Lung (tissue), 12 donors: Measurements from ENCODE around the gene TRIM28. TPM values are rescaled to one million over a fixed set of nuclear protein-coding genes. Genes with fewer than 3 reads are reported as not detected.

Source experiments
- ATAC-seq: fragments of 200-7000 bp; cut with Tn5 transposase; one replicate; pipeline ENCODE4 v1.9.1; 2020; ENCODE audit warnings: moderate number of reproducible peaks; ENCODE audit not compliant: insufficient read depth, low FRiP score
- DNase-seq, 3 donors: peaks; one replicate each; pipeline ENCODE4 v3.0.0-alpha.2; 2013 to 2017
- H3K27ac ChIP-seq, 2 donors: one replicate each; pipeline ENCODE4 v1.5.1; 2013; ENCODE audit warnings: mild to moderate bottlenecking in 2 of 2, moderate library complexity in 2 of 2, control low read depth in 1 of 2, inconsistent platforms in 1 of 2, low read depth in 1 of 2, low read length in 1 of 2
- H3K27me3 ChIP-seq, 3 donors: one replicate each; pipeline ENCODE4 v1.5.1; 2013; ENCODE audit warnings: low read length in 2 of 3; ENCODE audit not compliant: control insufficient read depth in 3 of 3, insufficient read depth in 3 of 3
- H3K36me3 ChIP-seq, 4 donors: one replicate each; pipeline ENCODE4 v1.5.1; 2013; ENCODE audit warnings: low read length in 4 of 4, mild to moderate bottlenecking in 1 of 4, moderate library complexity in 1 of 4; ENCODE audit not compliant: control insufficient read depth in 4 of 4, insufficient read depth in 4 of 4
- H3K4me1 ChIP-seq, 5 donors: one replicate each; pipeline ENCODE4 v1.5.1; 2013; ENCODE audit warnings: low read length in 5 of 5, mild to moderate bottlenecking in 2 of 5, moderate library complexity in 1 of 5; ENCODE audit not compliant: control insufficient read depth in 5 of 5, insufficient read depth in 5 of 5
- H3K4me3 ChIP-seq: one replicate; pipeline ENCODE4 v1.5.1; 2013; ENCODE audit warnings: mild to moderate bottlenecking, control low read depth, moderate library complexity
- H3K9ac ChIP-seq, 2 donors: one replicate each; pipeline ENCODE4 v1.5.1; 2013; ENCODE audit warnings: low read length in 2 of 2, control low read depth in 1 of 2; ENCODE audit not compliant: insufficient read depth in 1 of 2
- H3K9me3 ChIP-seq, 4 donors: one replicate each; pipeline ENCODE4 v1.5.1; 2013; ENCODE audit warnings: low read length in 3 of 4, mild to moderate bottlenecking in 1 of 4, moderate library complexity in 1 of 4; ENCODE audit not compliant: control insufficient read depth in 4 of 4, insufficient read depth in 3 of 4
- CTCF ChIP-seq: IDR thresholded peaks from 2 replicates; pipeline ENCODE4 v1.5.1; 2012; ENCODE audit warnings: mild to moderate bottlenecking; ENCODE audit errors: control extremely low read depth, extremely low read depth
- WGBS, 2 donors: extraction: QIAGEN DNeasy Blood & Tissue Kit; methylation state at CpG; one replicate each; pipeline ENCODE4 v1.1.7; 2013; 5-methylcytosine and 5-hydroxymethylcytosine counted together
- polyA plus RNA-seq, 2 donors: library from polyadenylated mRNA; stranded (reverse); fragments of 200-250 nt; gene quantifications; one replicate each; pipeline ENCODE4 v1.2.1, GENCODE V29; 2013
- total RNA-seq, 2 donors: library from RNA; depleted of rRNA in 1 of 2; stranded (reverse); fragments of >200 nt in 1 of 2; gene quantifications; one replicate each; pipeline ENCODE4 v1.2.1, GENCODE V29; 2014 to 2021
- donor health status: control.
- donor health status: control.
- donor health status: Bipolar disorder and iron deficiency.
- donor health status: healthy.
- donor health status: DM: yes; HTN: yes; CAD: no.

The TRIM28 gene
- total and polyA plus RNA-seq, 4 donors = 171 to 250 (median 181) TPM

GRCh38 chr19:58555369-58555885 lies 11.6 kb downstream of the TRIM28 start:
- Histone ChIP-seq H3K27ac (peak overlapping the region; percentile 82 to 93), H3K4me1 (peaks cover 9 to 40% (median 16%) of the 10 kb centered on the region in 5 donors), H3K4me3 (no peak overlapping the region), H3K9ac (peak overlapping the region; percentile 83 to 90), H3K27me3 (no peaks in the 10 kb centered on the region), H3K9me3 (no peaks in the 10 kb centered on the region), H3K36me3 (peaks cover 0 to 31% (median 27%) of the 10 kb centered on the region in 4 donors)
- ATAC-seq = no peak
- no peak for DNase-seq
- 47% methylated on average over 4 of the region's 4 CpGs for WGBS, 2 donors
- no peak for TF ChIP-seq CTCF

- Histone ChIP-seq H3K27me3 (no peaks in the 10 kb centered on the region), H3K4me3 (no peak overlapping the region), H3K9ac (no peak overlapping the region), H3K36me3 (peaks cover 0 to 25% (median 22%) of the 10 kb centered on the region in 4 donors), H3K9me3 (no peaks in the 10 kb centered on the region), H3K27ac (no peak overlapping the region), H3K4me1 (peaks cover 9 to 40% (median 16%) of the 10 kb centered on the region in 5 donors)
- TF ChIP-seq CTCF = no peak
- ATAC-seq = no peak
- 85 to 89% methylated on average over 16 of the region's 16 CpGs for WGBS, 2 donors
- peak in 1 of 3 donors; percentile 8 for DNase-seq
These were observed 12.2 kb downstream of the TRIM28 start for GRCh38 chr19:58555920-58556621.

GRCh38 chr19:58556622-58557220 lies 12.9 kb downstream of the TRIM28 start:
- H3K9me3 ChIP-seq = no peaks in the 10 kb centered on the region

More at GRCh38 chr19:58556622-58557220, 12.9 kb downstream of the TRIM28 start:
- DNase-seq (peak in 1 of 3 donors; percentile 8), ATAC-seq (no peak)
- 65 to 68% methylated on average over 10 of the region's 10 CpGs for WGBS, 2 donors
- Histone ChIP-seq H3K36me3 (peaks cover 0 to 19% (median 17%) of the 10 kb centered on the region in 4 donors), H3K27ac (peak overlapping the region in 1 of 2 donors; percentile 99), H3K4me3 (no peak overlapping the region), H3K4me1 (peaks cover 9 to 42% (median 17%) of the 10 kb centered on the region in 5 donors), H3K27me3 (peaks cover 0 to 5% (median 4%) of the 10 kb centered on the region in 3 donors), H3K9ac (peak overlapping the region in 1 of 2 donors; percentile 97)
- no peak for TF ChIP-seq CTCF
